Glutamatergic neuron (in vitro differentiated cells): ENCODE results near the gene DNAH8. TPM values are rescaled to one million over a fixed set of nuclear protein-coding genes. Genes with fewer than 3 reads are reported as not detected.
"Not testable (repeated sequence)": the region's sequence is repeated elsewhere in the genome, so short reads cannot be mapped to it uniquely, and the experiment has no call there.

Source experiments
- DNase-seq: peaks from one replicate; pipeline ENCODE4 v3.0.0; 2022
- H3K27ac Mint-ChIP-seq: one replicate; pipeline ENCODE4 v1.8.0; 2020; ENCODE audit warnings: mild to moderate bottlenecking, mixed read lengths, inconsistent platforms; ENCODE audit not compliant: unreplicated experiment
- H3K27me3 Mint-ChIP-seq: one replicate; pipeline ENCODE4 v1.8.0; 2020; ENCODE audit warnings: mild to moderate bottlenecking, moderate library complexity, mixed read lengths, inconsistent platforms; ENCODE audit not compliant: unreplicated experiment
- H3K36me3 Mint-ChIP-seq: one replicate; pipeline ENCODE4 v1.8.0; 2020; ENCODE audit warnings: mild to moderate bottlenecking, mixed read lengths, inconsistent platforms; ENCODE audit not compliant: unreplicated experiment
- H3K4me1 Mint-ChIP-seq: one replicate; pipeline ENCODE4 v1.8.0; 2020; ENCODE audit warnings: mild to moderate bottlenecking, low read depth, mixed read lengths, inconsistent platforms; ENCODE audit not compliant: unreplicated experiment
- H3K4me3 Mint-ChIP-seq: one replicate; pipeline ENCODE4 v1.8.0; 2020; ENCODE audit warnings: mild to moderate bottlenecking, mixed read lengths, inconsistent platforms; ENCODE audit not compliant: unreplicated experiment
- H3K9me3 Mint-ChIP-seq: one replicate; pipeline ENCODE4 v1.8.0; 2020; ENCODE audit warnings: mild to moderate bottlenecking, moderate library complexity, mixed read lengths, inconsistent platforms; ENCODE audit not compliant: unreplicated experiment
- CTCF ChIP-seq: fragments of 200-600 bp; sonication (generic); IDR thresholded peaks from one replicate; pipeline ENCODE4 v1.5.0; 2021; ENCODE audit not compliant: partially characterized antibody, unreplicated experiment
- total RNA-seq: library from RNA; stranded (reverse); fragmentation: NEBNext Ultra II Directional; extraction: Animal tissue kit (Norgen Biotek cat#: 25700); gene quantifications from one replicate; pipeline ENCODE4 v1.2.1, GENCODE V29; 2021; ENCODE audit not compliant: unreplicated experiment

DNAH8 gene
- total RNA-seq, 1 donor from 2014 or later, result not detected

DNA sequence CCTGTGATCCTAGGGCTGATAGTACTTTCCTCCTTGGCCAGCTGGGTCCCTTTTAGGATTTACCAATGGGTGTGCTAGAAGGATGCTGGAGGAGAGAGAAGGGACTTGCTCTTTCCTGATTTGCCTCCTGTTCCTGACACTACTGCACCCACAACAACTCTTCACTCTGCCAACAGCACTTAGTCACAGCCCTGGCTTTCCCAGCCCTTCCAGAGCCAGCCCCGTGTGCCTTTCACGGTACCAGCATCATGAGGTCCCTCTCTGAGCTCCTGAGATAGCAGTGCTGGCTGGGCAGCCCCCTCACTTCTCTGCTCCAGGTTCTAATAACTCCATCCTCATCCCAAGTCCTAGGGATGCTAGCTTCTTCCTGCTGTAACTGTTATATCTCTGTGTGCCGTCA lies 80.9 kb downstream of the DNAH8 start:
- Mint-ChIP-seq H3K27ac (no peak overlapping the region), H3K4me1 (peaks cover 9% of the 10 kb centered on the region), H3K9me3 (peaks cover 1% of the 10 kb centered on the region), H3K4me3 (no peak overlapping the region), H3K36me3 (peaks cover 4% of the 10 kb centered on the region), H3K27me3 (no peaks in the 10 kb centered on the region)
- TF ChIP-seq CTCF, result no peak
- no peak for DNase-seq

DNA sequence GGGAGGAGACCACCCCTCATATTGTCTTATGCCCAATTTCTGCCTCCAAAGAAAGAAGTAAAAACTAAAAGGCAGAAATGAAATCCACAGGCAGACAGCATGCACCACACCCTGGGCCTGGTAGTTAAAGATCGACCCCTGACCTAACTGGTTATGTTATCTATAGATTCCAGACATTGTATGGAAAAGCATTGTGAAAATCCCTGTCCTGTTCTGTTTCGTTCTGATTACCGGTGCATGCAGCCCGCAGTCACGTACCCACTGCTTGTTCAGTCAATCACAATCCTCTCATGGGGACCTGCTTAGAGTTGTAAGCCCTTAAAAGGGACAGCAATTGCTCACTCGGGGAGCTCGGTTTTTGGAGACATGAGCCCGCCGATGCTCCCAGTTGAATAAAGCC lies 81.3 kb downstream of the DNAH8 start:
- not testable (repeated sequence) for H3K27ac Mint-ChIP-seq, H3K4me3 Mint-ChIP-seq, H3K36me3 Mint-ChIP-seq, H3K27me3 Mint-ChIP-seq, H3K9me3 Mint-ChIP-seq, DNase-seq
- peaks cover 12% of the 10 kb centered on the region for H3K4me1 Mint-ChIP-seq

GRCh38 chr6:38796850-38797249 lies 81.7 kb downstream of the DNAH8 start:
- DNase-seq, result no peak
- H3K36me3 Mint-ChIP-seq, result peaks cover 4% of the 10 kb centered on the region
- TF ChIP-seq CTCF, result no peak
- no peak overlapping the region for H3K27ac Mint-ChIP-seq
- no peak overlapping the region for H3K4me3 Mint-ChIP-seq
- H3K27me3 Mint-ChIP-seq, result peaks cover 2% of the 10 kb centered on the region
- H3K4me1 Mint-ChIP-seq, result peaks cover 14% of the 10 kb centered on the region
- H3K9me3 Mint-ChIP-seq, result peaks cover 1% of the 10 kb centered on the region

DNA sequence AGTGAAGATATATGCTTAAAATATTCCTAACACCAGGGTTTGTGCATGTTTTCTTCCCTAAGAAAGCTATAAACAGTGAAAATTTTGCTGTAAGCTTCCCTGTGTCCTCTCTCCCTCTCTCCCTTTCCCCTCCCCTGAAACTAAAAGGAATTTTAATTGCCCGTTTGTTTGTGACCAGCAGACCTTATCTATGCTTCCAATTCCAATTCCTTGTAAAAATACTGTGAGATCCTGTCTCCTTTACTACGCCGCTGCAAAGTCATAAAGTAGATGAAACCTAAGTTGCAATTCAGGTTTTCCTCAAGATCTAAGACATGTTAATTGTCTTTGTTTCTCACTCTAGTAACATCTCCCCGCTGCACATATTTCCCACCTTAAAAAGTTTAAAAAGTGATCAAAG lies 82.3 kb downstream of the DNAH8 start:
- no peak for TF ChIP-seq CTCF

GRCh38 chr6:38799529-38800184 lies 84.5 kb downstream of the DNAH8 start:
- no peak for TF ChIP-seq CTCF
- Mint-ChIP-seq H3K4me1 (peaks cover 16% of the 10 kb centered on the region), H3K36me3 (peaks cover 4% of the 10 kb centered on the region), H3K9me3 (peaks cover 1% of the 10 kb centered on the region), H3K27me3 (peaks cover 2% of the 10 kb centered on the region), H3K27ac (no peak overlapping the region), H3K4me3 (no peak overlapping the region)
- no peak for DNase-seq

More for the DNA sequence above, 82.3 kb downstream of the DNAH8 start:
- Mint-ChIP-seq H3K4me3 (no peak overlapping the region), H3K36me3 (peaks cover 4% of the 10 kb centered on the region), H3K4me1 (peaks cover 14% of the 10 kb centered on the region), H3K9me3 (peaks cover 1% of the 10 kb centered on the region), H3K27me3 (peaks cover 2% of the 10 kb centered on the region), H3K27ac (no peak overlapping the region)
- no peak for DNase-seq
